Measurements from ENCODE around the gene IFI16.
"Not testable (repeated sequence)": the region's sequence is repeated elsewhere in the genome, so short reads cannot be mapped to it uniquely, and the experiment has no call there.

The IFI16 gene

GRCh38 chr1:158998037-158998780, 11.5 kb upstream of the IFI16 start:
- no peak for TF ChIP-seq ZFX (IDR thresholded peaks at IDR 0.05; ENCODE audit: borderline replicate concordance)
- no peak for TF ChIP-seq CTCF (IDR thresholded peaks at IDR 0.05)
- H3K27ac ChIP-seq: no peak overlapping the region

GRCh38 chr1:158998781-158999161, 10.9 kb upstream of the IFI16 start:
- TF ChIP-seq CTCF (IDR thresholded peaks at IDR 0.05): peak; percentile 94
- no peak for TF ChIP-seq ZFX (IDR thresholded peaks at IDR 0.05; ENCODE audit: borderline replicate concordance)
- no peak overlapping the region for H3K27ac ChIP-seq

- no peak overlapping the region for H3K27ac ChIP-seq
These were observed 10.2 kb upstream of the IFI16 start for GRCh38 chr1:158999316-159000069.

GRCh38 chr1:159000070-159000409, 9.7 kb upstream of the IFI16 start:
- H3K27ac ChIP-seq: no peak overlapping the region
- no peak for TF ChIP-seq ZFX (IDR thresholded peaks at IDR 0.05; ENCODE audit: borderline replicate concordance)
- TF ChIP-seq CTCF (IDR thresholded peaks at IDR 0.05): no peak

More at GRCh38 chr1:158999316-159000069, 10.2 kb upstream of the IFI16 start:
- TF ChIP-seq CTCF (IDR thresholded peaks at IDR 0.05) (no peak), ZFX (IDR thresholded peaks at IDR 0.05; ENCODE audit: borderline replicate concordance) (no peak)

- H3K27ac ChIP-seq: no peak overlapping the region
- no peak for TF ChIP-seq ZFX (IDR thresholded peaks at IDR 0.05; ENCODE audit: borderline replicate concordance)
- TF ChIP-seq CTCF (IDR thresholded peaks at IDR 0.05): no peak
These were observed 9.1 kb upstream of the IFI16 start for GRCh38 chr1:159000625-159001024.

GRCh38 chr1:159005161-159005560, 4.5 kb upstream of the IFI16 start:
- H3K27ac ChIP-seq: no peak overlapping the region
- TF ChIP-seq ZFX (IDR thresholded peaks at IDR 0.05; ENCODE audit: borderline replicate concordance): no peak
- TF ChIP-seq CTCF (IDR thresholded peaks at IDR 0.05): no peak

GRCh38 chr1:159005676-159006075, 4.0 kb upstream of the IFI16 start:
- TF ChIP-seq CTCF (IDR thresholded peaks at IDR 0.05) (no peak), ZFX (IDR thresholded peaks at IDR 0.05; ENCODE audit: borderline replicate concordance) (no peak)
- no peak overlapping the region for H3K27ac ChIP-seq

- H3K27ac ChIP-seq: not testable (repeated sequence)
These were observed 3.4 kb upstream of the IFI16 start for GRCh38 chr1:159006210-159006807.

Data from 22Rv1 (cell line).